Stimulated activated CD4-positive, alpha-beta T cell treated with anti-CD3 and anti-CD28 coated beads, TNF-alpha, amount 100 ng/mL, for 4 hours (primary cell): ENCODE data around the gene LATS2.
"Not testable (repeated sequence)": the region's sequence is repeated elsewhere in the genome, so short reads cannot be mapped to it uniquely, and the experiment has no call there.

Experiments
- DNase-seq, 3 experiments: peaks; one replicate each; pipeline ENCODE4 v3.0.0-alpha.2; 2020; ENCODE audit warnings: low read depth in 3 of 3

LATS2 gene

DNA sequence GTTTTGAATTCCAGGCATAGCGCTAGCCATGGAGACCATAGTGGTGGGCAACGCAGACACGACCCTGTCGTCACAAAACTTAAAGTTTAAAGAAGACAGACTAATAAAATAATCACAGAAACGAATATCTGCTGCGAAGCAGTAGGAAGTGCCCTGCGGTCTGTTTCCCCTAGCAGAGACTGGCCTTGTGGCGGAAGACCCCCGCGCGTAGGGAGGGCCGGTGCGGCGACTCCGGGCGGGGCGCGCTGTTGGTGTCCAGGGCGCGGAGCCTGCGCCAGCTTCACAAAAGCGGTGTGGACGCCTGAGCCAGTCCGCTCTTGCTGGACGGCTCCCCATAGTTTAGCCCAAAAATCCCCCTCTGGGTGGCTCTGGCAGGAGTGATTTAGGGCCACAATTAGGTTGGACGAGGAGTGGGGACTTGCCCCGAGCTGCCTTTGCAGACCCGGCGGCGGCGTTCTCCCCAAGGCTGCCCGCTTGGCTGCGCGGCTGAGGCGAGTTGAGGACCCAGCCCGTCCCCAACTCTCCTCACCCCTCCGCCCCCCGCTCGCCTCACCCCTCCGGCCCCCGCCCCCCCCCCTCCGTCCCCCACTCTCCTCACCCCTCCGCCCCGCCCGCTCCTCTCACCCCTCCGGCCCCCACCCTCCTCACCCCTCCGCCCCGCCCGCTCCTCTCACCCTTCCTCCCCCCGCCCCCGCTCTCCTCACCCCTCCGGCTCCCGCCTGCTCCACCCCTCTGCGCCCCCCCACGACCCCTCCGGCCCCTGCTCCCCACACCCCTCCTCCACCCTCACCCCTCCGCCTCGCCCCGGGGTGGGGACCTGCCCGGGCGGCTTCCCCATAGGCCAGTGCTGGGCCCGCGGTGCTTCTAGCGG, 14.2 kb upstream of the LATS2 start:
- DNase-seq: no peak

DNA sequence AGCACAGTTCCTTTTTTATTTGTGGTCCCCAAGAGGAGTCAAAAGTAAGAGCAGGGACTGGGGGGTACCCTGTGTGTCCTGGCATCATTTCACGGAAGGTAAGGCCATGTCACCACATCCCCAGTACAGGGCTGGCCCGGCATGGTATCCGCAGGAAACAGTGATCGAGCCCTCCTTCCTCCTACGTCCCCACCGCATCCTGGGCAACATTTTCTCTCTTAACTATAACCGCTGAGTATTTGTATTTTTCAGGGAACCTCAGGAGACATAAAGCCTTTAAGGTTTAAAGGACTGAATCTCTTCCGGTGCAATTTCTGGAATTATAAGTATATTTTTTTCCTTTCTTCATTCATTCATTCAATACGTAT, 13.6 kb upstream of the LATS2 start:
- no peak for DNase-seq

DNA sequence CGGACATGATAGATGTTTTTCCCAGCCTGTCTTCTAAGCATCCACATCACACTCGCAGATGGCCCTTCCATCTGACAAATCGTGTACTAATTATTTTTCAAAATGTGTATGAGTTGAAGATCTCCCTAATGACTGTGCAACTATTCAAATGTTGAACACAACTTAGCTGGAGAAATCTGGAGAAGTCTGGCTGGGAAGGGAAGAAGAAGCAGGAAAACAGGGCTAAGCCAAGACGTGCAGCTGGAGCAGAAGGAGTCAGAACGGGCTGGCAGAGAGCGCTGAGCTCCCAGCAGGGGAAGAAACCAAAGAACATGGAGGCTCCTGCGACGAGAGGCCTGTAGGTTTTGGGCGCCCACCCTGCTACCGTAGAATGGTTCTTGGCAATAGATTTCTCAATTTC, 13.2 kb upstream of the LATS2 start:
- DNase-seq: no peak

DNA sequence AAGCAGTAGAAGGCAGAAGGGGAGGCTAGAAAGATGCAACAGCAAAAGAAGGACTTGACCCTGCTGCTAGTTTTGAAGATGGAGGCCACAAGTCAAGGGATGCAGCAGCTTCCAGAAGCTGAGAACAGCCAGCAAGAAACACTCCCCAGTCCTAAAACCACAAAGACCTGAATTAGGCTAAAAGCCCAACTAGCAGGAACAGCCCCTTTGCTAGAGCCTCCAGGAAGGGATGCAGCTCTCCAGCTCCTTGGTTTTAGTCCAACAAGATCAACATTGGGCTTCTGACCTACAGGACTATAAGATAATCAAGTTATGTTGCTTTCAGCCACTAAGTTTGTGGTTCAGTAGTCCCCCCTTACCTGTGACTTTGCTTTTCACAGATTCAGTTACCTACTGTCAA, 10.5 kb upstream of the LATS2 start:
- no peak for DNase-seq

DNA sequence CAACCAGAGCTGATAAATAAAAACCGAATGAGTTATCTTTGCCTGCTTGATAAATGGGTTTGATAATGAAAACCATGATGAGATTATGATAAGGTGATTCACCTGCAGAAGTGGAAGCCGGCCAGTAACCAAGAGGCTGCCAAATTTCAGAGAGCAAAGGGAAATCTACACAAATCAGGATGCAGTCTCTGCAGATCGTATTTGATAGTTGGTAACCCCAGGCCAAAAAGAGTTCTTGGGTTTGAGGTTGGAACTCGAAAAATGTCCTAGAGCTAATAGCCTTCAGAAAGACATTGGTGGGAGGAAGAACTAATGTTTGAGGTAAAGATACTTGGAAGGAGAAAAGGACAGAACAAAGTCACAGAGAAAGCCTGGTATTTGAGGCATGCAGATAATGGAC, 9.6 kb upstream of the LATS2 start:
- no peak for DNase-seq

DNA sequence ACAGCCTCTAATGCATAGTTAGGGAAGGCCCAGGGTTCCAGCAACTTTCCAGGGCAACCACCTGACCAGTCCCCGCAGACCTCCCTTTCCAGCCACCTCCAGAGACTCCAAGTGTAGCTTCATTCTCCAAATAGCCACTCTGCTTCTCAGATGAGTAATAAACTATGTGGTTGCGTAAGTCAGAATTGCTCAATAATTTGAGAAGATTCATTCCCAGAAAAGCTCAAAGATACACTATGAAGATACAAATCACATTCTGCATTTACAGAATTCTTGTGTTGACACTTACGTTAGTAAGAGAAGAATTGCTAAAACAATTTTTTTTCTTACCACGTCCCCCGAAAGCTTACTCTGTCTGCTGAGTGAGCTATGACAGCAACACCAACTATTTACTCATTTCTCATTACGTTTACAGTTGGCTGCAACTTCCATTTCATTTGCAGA, 8.2 kb upstream of the LATS2 start:
- DNase-seq: no peak

DNA sequence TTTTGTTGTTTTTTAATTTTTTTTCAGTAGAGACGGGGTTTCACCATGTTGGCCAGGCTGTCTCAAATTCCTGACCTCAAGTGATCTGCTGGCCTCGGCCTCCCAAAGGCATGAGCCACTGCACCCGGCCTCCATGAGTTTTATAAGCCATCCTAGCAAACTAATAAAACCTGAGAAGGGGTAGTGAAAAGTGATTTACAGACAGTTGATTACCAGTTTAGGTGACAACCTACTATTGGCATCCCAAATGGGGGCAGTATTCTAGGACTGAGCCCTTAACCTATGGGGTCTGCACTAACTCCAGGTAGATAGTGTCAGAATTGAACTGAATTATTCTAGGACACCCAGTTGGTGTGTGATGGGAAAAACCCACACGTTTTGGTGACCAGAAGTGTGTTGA, 6.5 kb upstream of the LATS2 start:
- no peak for DNase-seq

DNA sequence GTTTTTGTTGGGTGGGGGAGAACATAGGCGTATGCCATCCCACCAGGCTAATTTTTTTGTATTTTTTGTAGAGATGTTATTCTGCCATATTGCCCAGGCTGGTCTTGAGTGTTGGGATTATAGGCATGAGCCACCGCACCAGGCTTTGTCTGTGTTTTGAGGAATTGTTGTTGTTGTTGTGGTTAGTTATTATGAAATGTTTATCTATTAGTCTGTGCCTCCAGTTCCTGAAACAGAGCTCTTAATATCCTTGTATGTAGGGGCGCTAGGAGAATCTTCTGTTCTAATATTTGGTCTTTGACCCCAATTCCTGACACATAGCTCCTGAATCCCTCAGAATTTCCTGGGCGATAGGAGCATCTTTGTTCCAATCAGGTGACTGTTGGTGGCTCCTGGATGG, 5.6 kb upstream of the LATS2 start:
- no peak for DNase-seq

DNA sequence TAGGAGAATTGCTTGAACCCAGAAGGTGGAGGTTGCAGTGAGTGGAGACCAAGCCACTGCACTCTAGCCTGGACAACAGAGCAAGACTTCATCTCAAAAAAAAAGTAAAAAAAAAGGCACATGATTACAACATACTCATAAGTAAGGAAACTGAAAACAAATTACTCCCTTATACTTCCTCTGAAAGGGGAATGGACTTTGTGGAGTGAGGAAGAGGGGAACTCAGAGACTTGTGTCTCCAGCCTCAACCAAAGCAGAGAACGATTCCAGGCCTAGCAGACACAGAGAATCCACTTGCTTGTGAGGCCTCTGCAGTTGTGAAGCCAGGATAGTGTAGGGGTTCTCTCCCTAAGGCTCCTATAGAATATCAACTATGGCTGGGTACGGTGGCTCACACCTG, 4.3 kb upstream of the LATS2 start:
- DNase-seq: no peak

DNA sequence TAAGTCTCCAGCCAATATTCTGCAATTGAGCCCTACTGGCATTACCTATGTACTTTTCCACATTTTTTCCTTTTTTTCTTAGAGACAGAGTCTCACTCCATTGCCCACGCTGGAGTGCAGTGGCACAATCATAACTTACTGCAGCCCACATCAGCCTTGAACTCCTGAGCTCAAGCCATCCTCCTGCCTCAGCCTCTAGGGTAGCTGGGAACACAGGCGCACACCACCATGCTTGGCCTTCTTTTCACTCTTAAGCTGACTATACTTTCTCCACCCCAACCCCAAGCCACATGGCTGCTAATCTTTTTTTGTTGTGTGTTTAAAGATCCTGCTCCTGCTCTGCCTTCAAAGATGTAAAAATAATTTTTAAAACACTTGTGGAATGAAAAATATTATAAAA, 1.6 kb upstream of the LATS2 start:
- no peak for DNase-seq

DNA sequence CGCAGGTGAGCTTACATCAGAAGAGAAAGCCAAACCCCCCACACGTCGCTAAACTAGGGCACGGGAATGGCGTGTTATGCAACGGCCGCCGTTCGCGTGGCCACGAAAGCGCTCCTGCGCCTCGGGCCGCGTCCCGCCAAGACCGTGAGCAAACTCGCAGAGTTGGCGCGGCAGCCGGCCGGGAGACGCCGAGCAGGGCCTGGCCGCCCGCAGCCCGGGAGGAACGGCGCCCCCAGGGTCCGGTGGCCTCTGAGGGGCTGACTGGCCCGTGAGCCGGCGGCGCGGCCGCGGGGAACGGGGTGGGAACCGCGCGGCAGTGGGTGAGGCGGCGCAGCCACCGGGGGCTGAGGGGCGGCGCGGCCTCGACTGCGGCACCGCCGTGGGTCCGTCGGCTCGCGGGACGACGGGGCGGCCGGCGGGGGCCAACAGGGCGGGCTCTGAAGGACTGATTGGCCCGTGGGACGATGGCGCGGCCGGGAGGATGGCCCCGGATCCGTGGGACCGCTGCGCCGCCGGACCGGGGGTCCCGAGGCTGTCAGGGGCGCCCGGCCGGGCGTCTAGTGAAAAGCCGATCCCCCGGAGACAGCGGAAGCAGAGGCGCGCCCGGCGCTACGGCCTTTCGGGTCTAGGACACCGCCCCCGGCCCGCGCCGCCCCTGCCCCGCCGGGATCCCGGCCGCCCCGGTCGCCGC, 903 bp downstream of the LATS2 start:
- DNase-seq: no peak

DNA sequence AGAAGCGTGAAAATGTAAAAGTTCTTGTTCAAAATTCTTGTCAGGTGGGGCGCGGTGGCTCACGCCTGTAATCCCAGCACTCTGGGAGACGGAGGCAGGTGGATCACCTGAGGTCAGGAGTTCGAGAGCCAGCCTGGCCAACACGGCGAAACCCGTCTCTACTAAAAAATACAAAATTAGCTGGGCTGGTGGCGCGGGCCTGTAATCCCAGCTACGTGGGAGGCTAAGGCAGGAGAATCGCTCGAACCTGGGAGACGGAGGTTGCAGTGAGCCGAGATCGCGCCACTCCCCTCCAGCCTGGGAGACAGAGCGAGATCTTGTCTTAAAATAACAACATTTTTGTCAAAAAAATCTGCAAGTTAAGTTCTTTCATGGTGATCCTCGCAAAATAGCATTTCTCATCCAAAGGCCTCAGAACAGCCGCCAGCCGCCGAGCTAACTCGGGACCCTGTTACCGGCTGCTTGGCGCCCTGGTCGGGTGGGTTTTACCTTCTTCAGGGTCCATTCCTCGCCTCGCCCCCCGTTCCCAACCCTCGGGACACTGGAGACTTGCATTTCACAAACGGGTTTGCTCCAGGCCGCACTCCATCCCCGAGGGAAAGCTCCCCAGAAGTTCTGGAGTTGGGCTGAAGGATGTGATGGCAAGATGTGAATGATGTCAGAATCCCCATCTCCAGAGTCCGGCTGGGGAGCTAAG, 1.6 kb downstream of the LATS2 start:
- no peak for DNase-seq

DNA sequence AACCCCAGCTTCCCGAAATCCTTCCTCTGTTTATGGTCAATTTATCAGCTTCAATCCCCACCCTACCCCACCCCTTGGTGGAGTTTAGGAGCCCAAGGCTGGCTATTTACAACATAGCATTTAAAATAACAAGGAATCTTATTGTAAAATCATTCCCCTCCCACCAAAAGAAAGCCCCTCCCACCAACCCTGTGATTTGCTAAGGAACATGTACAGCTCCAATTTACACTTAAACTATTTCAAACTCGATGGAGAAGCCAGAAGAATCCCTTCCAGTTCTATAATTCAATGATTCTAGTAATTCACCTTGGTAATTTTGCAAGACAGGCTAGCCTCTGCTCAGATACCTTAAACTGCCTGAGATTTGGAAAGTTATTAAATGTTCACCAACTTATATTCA, 3.0 kb downstream of the LATS2 start:
- no peak for DNase-seq

DNA sequence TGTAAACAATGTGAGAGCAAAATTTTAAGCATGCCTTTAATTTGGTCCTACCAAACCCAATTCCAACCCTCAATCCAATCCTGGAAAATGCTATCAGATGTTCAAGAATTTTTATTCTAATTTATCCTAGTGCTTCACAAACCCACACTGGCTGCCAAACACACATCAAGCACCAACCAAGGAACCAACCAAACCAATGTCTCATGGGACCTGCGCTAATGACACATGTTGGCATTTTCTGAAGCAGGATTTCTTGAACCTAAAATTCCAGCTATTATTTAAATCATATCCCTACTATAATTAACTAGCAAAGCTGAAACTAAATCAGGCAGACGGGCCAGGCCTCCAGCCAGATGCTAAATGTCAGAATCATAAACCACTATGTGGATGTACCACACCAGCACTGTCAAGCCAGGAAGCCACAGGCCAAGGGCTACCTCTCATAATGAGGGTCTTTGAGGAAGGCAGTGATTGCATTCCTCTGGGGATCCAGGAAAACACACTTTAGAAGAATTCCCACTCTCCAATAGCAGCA, 5.8 kb downstream of the LATS2 start:
- no peak for DNase-seq

DNA sequence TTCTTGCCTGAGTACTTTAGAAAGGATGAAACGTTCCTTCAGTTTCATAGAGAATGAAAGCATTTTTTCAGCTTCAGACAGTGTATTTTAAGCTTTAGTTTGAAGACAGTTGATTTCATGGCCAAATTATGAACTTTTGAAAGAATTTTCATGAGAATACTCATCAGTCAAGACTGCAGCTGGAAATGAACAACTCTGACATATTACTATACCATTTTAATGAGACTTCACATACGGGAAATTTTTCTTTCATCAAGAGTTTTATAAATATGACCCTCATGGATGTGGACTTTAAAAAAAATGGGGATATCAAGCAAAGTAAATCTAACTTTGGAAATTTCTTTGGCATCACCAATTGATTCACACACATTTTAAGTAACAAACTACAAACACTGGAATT, 6.4 kb downstream of the LATS2 start:
- DNase-seq: no peak

DNA sequence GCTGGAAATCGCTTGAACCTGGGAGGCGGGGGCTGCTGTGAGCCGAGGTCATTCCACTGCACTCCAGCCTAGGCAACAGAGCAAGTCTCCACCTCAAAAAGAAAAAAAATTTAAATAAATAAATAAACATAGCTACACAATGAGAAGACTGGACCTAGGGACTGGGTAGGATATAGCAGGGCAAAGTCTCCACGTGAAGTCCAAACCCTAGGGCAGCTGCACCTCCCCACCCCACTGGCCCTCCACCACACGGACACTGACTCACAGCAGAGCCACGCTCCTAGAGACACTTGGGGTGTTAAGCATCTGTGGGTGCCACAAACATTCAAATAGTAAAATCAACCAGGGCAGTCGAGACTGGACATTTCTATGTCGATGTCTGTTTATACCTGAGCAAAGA, 7.1 kb downstream of the LATS2 start:
- DNase-seq: no peak

DNA sequence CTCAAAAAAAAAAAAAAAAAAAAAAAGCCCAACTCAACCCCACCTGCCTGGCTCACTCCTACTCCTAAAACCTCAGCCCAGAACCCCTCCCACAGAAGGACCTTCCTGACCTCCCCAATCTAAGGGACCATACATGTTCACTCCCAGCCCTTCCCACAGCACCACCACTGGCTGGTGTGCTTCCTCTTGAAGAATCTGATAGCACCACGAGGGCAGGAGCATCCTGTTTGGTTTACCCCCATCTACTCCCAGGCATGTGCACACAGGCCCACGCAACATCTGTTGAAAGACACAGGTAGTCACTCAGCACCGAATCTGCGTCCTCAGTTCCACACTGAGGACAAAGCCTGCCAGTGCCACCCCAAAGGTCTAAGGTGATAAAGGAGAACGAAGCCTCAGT, 8.2 kb downstream of the LATS2 start:
- no peak for DNase-seq

DNA sequence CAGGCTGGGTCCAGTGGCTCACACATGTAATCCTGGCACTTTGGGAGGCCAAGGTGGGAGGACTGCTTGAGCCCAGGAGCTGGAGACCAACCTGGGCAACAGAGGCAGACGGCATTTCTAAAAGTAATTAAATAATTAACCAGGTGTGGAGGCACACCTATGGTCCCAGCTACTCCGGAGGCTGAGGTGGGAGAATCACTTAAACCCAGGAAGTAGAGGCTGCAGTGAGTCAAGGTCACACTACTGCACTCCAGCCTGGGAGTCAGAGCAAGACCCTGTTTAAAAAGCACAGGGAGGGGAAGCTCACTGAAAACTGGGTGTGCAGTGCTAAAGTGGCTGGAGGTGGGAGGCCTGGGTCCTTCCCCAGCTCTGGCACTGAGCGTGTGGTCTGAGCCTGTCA, 9.7 kb downstream of the LATS2 start:
- DNase-seq: no peak

DNA sequence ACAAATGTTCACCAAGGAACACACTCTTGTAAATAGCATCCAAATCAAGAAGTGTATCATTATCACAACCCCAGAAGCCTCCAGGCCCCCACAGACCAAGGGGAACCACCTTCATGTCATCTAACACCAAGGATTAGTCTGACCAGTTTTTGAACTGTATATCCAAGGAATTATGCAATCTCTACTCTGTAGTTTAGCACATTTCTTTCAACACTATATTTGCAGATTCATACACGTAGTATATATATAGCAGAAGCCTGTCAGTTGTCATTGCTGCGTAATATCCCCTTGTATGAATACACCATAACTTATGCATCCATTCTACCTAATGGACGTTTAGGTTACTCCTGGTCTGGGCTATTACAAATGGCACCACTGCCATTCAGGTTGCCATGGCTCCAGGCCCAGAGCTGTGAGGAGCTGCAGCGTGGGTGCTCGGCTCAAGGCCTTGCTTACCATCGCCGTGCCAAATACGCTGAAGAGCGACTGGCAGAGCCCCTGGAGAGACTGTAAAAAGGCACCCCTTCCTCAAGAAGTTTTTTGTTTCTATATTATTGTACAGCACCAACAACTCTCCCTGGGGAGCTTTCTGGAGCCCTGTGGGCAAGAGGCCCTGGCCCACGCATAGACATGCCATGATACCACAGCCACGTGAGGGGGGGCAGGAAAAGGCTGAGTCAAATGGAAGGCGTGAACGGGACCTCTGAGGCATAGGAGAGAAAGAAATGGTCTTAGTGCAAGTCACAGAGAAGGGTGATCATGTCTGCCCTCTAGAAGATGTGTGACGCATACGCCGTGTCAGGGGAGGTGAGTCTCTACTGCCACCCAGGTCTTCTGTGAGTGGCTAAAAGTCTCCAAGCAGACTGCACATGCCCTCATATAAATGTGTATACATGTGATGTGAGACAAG, 10.8 kb downstream of the LATS2 start:
- DNase-seq: no peak

DNA sequence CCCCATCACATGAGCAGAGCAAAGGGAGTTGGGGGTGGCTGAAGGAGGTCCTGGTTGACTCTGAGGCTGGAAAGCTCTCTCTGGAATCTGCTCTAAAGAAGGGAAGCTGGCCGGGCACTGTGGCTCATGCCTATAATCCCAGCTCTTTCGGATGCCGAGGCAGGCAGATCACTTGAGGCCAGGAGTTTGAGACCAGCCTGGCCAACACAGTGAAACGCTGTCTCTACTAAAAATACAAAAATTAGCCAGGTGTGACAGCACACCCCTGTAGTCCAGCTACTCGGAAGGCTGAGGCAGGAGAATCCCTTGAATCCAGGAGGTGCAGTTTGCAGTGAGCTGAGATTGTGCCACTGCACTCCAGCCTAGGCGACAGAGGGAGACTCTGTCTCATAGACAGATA, 11.7 kb downstream of the LATS2 start:
- not testable (repeated sequence) for DNase-seq

DNA sequence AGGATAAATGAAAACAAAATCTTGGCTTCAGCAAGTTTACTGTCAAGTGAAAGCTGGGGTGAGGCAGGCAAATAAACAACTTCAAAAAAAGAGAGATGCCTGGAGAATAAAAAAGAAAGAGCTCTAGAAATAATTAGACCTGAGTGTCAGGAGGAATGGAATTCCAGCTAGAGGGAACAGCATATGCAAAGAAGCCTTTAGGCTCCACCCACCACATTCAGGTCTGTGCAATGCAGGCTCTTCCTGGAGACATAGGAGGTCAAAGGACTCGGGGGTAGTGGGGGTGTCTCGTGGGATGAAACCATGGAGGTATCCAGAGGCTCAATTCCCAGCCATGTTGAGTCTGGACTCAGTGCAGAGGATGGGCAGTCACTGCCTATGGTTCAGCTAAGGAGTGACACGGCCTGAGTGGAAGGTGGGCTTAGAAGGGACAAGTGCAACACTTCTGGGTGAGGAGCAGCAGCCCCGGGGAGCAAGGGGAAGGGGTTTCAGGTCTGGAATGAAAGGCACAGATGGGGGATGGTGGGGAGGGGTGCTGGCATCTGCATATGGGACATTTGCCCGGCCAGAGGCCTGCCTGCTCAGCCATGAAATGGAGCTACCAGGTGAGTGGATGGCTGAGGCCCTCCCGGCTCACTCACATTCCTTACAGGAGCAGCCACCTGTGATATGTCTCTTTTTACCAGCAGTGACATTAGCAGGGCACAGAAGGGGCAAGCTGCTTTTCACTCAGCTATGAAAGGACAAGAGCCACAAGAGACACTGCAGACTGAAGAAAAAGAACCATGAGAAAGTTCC, 12.3 kb downstream of the LATS2 start:
- DNase-seq: no peak
